ENCODE results near the gene MMP13.
"Not testable (repeated sequence)": the region's sequence is repeated elsewhere in the genome, so short reads cannot be mapped to it uniquely, and the experiment has no call there.

MMP13 gene

GRCh38 chr11:102934735-102935134 lies 20.8 kb downstream of the MMP13 start:
- DNase-seq = no peak

- DNase-seq = no peak
Measured at GRCh38 chr11:102933627-102934026, 21.9 kb downstream of the MMP13 start.

GRCh38 chr11:102932678-102933077 lies 22.9 kb downstream of the MMP13 start:
- no peak for DNase-seq

- DNase-seq = no peak
Measured at GRCh38 chr11:102930451-102930850, 25.1 kb downstream of the MMP13 start.

- no peak for DNase-seq
Measured at GRCh38 chr11:102929972-102930371, 25.6 kb downstream of the MMP13 start.

- DNase-seq = no peak
Measured at GRCh38 chr11:102929166-102929565, 26.4 kb downstream of the MMP13 start.

GRCh38 chr11:102928247-102928646 lies 27.3 kb downstream of the MMP13 start:
- DNase-seq = no peak

GRCh38 chr11:102927624-102927990 lies 27.9 kb downstream of the MMP13 start:
- DNase-seq = no peak

- no peak for DNase-seq
Measured at GRCh38 chr11:102926961-102927623, 28.4 kb downstream of the MMP13 start.

- DNase-seq = no peak
Measured at GRCh38 chr11:102926517-102926916, 29.0 kb downstream of the MMP13 start.

GRCh38 chr11:102925988-102926387 lies 29.5 kb downstream of the MMP13 start:
- DNase-seq = no peak

GRCh38 chr11:102924851-102925380 lies 30.6 kb downstream of the MMP13 start:
- DNase-seq = no peak

GRCh38 chr11:102921587-102922220 lies 33.8 kb downstream of the MMP13 start:
- no peak for DNase-seq

- no peak for DNase-seq
Measured at GRCh38 chr11:102920118-102920684, 35.3 kb downstream of the MMP13 start.

- no peak for DNase-seq
Measured at GRCh38 chr11:102915044-102915375, 40.5 kb downstream of the MMP13 start.

GRCh38 chr11:102914238-102915043 lies 41.1 kb downstream of the MMP13 start:
- no peak for DNase-seq

- no peak for DNase-seq
Measured at GRCh38 chr11:102912482-102912830, 43.1 kb downstream of the MMP13 start.

GRCh38 chr11:102911758-102912481 lies 43.6 kb downstream of the MMP13 start:
- no peak for DNase-seq

GRCh38 chr11:102905848-102906247 lies 49.7 kb downstream of the MMP13 start:
- DNase-seq = not testable (repeated sequence)

GRCh38 chr11:102903895-102904294 lies 51.6 kb downstream of the MMP13 start:
- DNase-seq = not testable (repeated sequence)

GRCh38 chr11:102900346-102900745 lies 55.2 kb downstream of the MMP13 start:
- DNase-seq = no peak

Data from NCI-H526 treated with DMSO at 0.1 percent for 48 hours (cell line).